Bronchial epithelial cell (primary cell): ENCODE data around the gene EOLA2. TPM values are rescaled to one million over a fixed set of nuclear protein-coding genes. Genes with fewer than 3 reads are reported as not detected.
A peak's percentile ranks its signal among the peaks of the same experiment; 100 is the strongest.
"Not testable (repeated sequence)": the region's sequence is repeated elsewhere in the genome, so short reads cannot be mapped to it uniquely, and the experiment has no call there.

ENCODE experiments used
- DNase-seq: peaks from one replicate; pipeline ENCODE4 v3.0.0-alpha.2; 2010; ENCODE audit warnings: low read depth
- FAIRE-seq: peaks from 2 replicates; lab custom pipeline; 2011; peaks lifted over from hg19 to GRCh38; lab: Jason Lieb, UNC
- H3K27me3 ChIP-seq: 2 replicates; pipeline ENCODE4 v1.5.1; 2011; ENCODE audit warnings: low read length; ENCODE audit not compliant: control insufficient read depth, insufficient read depth
- H3K36me3 ChIP-seq: 2 replicates; pipeline ENCODE4 v1.5.1; 2011; ENCODE audit warnings: low read length; ENCODE audit not compliant: control insufficient read depth, insufficient read depth
- H3K4me3 ChIP-seq: 2 replicates; pipeline ENCODE4 v1.5.1; 2011; ENCODE audit warnings: mild to moderate bottlenecking, low read depth, low read length, control low read depth
- CTCF ChIP-seq: IDR thresholded peaks from 2 replicates; pipeline ENCODE4 v1.5.1; 2011; ENCODE audit warnings: mild to moderate bottlenecking, moderate library complexity, low read length, control low read depth, inconsistent platforms; ENCODE audit not compliant: insufficient read depth, severe bottlenecking
- total RNA-seq: library from RNA; depleted of rRNA; stranded (reverse); fragments of >200 nt; gene quantifications from 2 replicates; pipeline ENCODE4 v1.2.1, GENCODE V29; 2014

The EOLA2 gene
- total RNA-seq, 1 donor from 2014 or later = 21.9 TPM

GRCh38 chrX:149903889-149904748, 34.2 kb downstream of the EOLA2 start:
- TF ChIP-seq CTCF = no peak
- DNase-seq = peak; percentile 16
- Histone ChIP-seq H3K27me3 (no peaks in the 10 kb centered on the region), H3K36me3 (no peaks in the 10 kb centered on the region), H3K4me3 (peak overlapping the region; percentile 6)
- no peak for FAIRE-seq

GRCh38 chrX:149898554-149898953, 39.7 kb downstream of the EOLA2 start:
- no peaks in the 10 kb centered on the region for H3K36me3 ChIP-seq
- FAIRE-seq (peak; percentile 91), DNase-seq (no peak)
- H3K4me3 ChIP-seq = no peak overlapping the region
- no peaks in the 10 kb centered on the region for H3K27me3 ChIP-seq
- TF ChIP-seq CTCF = no peak

GRCh38 chrX:149890828-149891227, 47.5 kb downstream of the EOLA2 start:
- DNase-seq, FAIRE-seq, H3K36me3 ChIP-seq: not testable (repeated sequence)

More at GRCh38 chrX:149890828-149891227, 47.5 kb downstream of the EOLA2 start:
- not testable (repeated sequence) for H3K27me3 ChIP-seq, H3K4me3 ChIP-seq

Other genes with a start within 250 kb of the EOLA2 start
- not detected in 2 replicates for gene MAGEA11, start 226.4 kb downstream of the EOLA2 start, total RNA-seq
- 0.53 and 0.77 TPM in 2 replicates for gene HSFX1, start 164.4 kb downstream of the EOLA2 start, total RNA-seq
- not detected in 2 replicates for gene MAGEA9, start 156.6 kb downstream of the EOLA2 start, total RNA-seq
- gene MAGEA8, start 57.3 kb downstream of the EOLA2 start, total RNA-seq = not detected in 2 replicates
- gene HSFX4, start 8.9 kb downstream of the EOLA2 start, total RNA-seq = not detected in 2 replicates